Esophagus squamous epithelium (tissue), 4 donors: ENCODE data around the gene TDRD10.
"Not testable (repeated sequence)": the region's sequence is repeated elsewhere in the genome, so short reads cannot be mapped to it uniquely, and the experiment has no call there.

Source experiments
- CTCF ChIP-seq, 6 experiments: fragments of 450-650 bp in 4 of 6; fragments of 200-600 bp in 2 of 6; sonication (generic) in 2 of 6; IDR thresholded peaks; one replicate each; pipeline ENCODE4 v1.5.1; 2016 to 2019; ENCODE audit warnings: antibody characterized with exemption in 6 of 6, mild to moderate bottlenecking in 4 of 6, moderate library complexity in 4 of 6
- POLR2A ChIP-seq, 4 donors: fragments of 450-650 bp; IDR thresholded peaks; one replicate each; pipeline ENCODE4 v1.6.1; 2017; ENCODE audit warnings: antibody characterized with exemption in 4 of 4, mild to moderate bottlenecking in 4 of 4, moderate library complexity in 3 of 4

GRCh38 chr1:154486756-154487155, 15.3 kb upstream of the TDRD10 start:
- not testable (repeated sequence) for TF ChIP-seq CTCF, POLR2A (IDR thresholded peaks at IDR 0.05)
